ENCODE results near the gene PLOD3.

DNA sequence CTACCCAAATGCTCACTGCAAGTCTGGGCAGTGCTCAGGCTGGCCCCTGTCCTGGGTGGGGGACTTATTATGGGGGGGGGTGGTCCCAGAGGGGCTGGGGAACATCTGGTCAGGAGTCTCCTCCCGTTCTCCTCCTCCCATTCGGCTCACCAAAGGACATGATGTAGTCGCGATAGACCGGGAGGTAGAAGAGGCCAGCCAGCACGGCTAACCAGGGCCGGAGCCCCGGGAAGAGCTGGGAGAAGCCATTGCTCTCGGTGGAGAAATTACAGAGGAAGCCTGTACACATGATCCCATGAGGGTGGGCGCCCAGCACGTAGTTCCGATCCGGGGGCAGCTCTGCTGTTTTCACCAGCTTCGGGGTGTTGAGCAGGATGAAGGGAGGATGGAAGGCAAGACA, 18.9 kb downstream of the PLOD3 start:
- TF ChIP-seq, protein P1, sequence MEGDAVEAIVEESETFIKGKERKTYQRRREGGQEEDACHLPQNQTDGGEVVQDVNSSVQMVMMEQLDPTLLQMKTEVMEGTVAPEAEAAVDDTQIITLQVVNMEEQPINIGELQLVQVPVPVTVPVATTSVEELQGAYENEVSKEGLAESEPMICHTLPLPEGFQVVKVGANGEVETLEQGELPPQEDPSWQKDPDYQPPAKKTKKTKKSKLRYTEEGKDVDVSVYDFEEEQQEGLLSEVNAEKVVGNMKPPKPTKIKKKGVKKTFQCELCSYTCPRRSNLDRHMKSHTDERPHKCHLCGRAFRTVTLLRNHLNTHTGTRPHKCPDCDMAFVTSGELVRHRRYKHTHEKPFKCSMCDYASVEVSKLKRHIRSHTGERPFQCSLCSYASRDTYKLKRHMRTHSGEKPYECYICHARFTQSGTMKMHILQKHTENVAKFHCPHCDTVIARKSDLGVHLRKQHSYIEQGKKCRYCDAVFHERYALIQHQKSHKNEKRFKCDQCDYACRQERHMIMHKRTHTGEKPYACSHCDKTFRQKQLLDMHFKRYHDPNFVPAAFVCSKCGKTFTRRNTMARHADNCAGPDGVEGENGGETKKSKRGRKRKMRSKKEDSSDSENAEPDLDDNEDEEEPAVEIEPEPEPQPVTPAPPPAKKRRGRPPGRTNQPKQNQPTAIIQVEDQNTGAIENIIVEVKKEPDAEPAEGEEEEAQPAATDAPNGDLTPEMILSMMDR (optimal IDR thresholded peaks at IDR 0.05 in 1 of 3, IDR thresholded peaks at IDR 0.05 in 1 of 3, conservative IDR thresholded peaks at IDR 0.05 in 1 of 3; ENCODE audit: extremely low read depth in 1 of 3, insufficient read depth in 2 of 3, low read length in 3 of 3), result no peak
- no peak for TF ChIP-seq EZH2 (IDR thresholded peaks at IDR 0.05; ENCODE audit: low read length)

Measured in keratinocyte (primary cell).